ENCODE data around the gene GNB3. TPM values are rescaled to one million over a fixed set of nuclear protein-coding genes. Genes with fewer than 3 reads are reported as not detected.
"Not testable (repeated sequence)": the region's sequence is repeated elsewhere in the genome, so short reads cannot be mapped to it uniquely, and the experiment has no call there.

GNB3 gene
- polyA plus RNA-seq, 2 of the 4 experiments (the other 2 are of a cell fraction): 0.94 to 2.7 TPM

GRCh38 chr12:6863586-6864321 is 23.0 kb downstream of the GNB3 start:
- DNase-seq (ENCODE audit: low read depth in 1 of 2, low spot score in 1 of 2) (no peak), FAIRE-seq (no peak), ATAC-seq (no peak)
- 97% methylated on average over 9 of the region's 16 CpGs for WGBS (ENCODE audit: missing lambda C conversion rate)
- Histone ChIP-seq H3K4me3 (no peak overlapping the region), H3K4me2 (no peak overlapping the region), H3K27ac (no peak overlapping the region), H3K4me1 (peaks cover 11% of the 10 kb centered on the region), H3K9me3 (no peaks in the 10 kb centered on the region)
- ChIA-PET POLR2A (no interaction called here), CTCF (interaction anchor here (0.6 to 7.0 kb wide), 11 partner anchors 9 to 111 kb away, joined by 3 to 64 read pairs (median 4); partner anchors contain the start of genes CDCA3, MLF2, SPSB2 and USP5)
- TF ChIP-seq CBX2 (IDR thresholded peaks at IDR 0.05; ENCODE audit: borderline replicate concordance, low read depth) (no peak), ZNF302 (CRISPR knock-in tag; IDR thresholded peaks at IDR 0.05) (no peak), MAFK (IDR thresholded peaks at IDR 0.05; ENCODE audit: partially characterized antibody) (no peak), CHD4 (IDR thresholded peaks at IDR 0.05; ENCODE audit: borderline replicate concordance) (no peak), HOXB13 (CRISPR knock-in tag; IDR thresholded peaks at IDR 0.05; ENCODE audit: low read depth) (no peak), CEBPB (IDR thresholded peaks at IDR 0.05) (no peak), ELK1 (IDR thresholded peaks at IDR 0.05; ENCODE audit: low read depth, low read length) (no peak)

- not testable (repeated sequence) for DNase-seq (ENCODE audit: low read depth in 1 of 2, low spot score in 1 of 2); H3K4me2 ChIP-seq; FAIRE-seq; H3K4me3 ChIP-seq; ATAC-seq; H3K9me3 ChIP-seq; H3K27ac ChIP-seq
- CTCF ChIA-PET: interaction anchor here (1.1 to 9.6 kb wide), 9 partner anchors 12 to 112 kb away, joined by 3 to 183 read pairs (median 6); partner anchors contain the start of genes ATN1, CDCA3, MLF2 and USP5
- POLR2A ChIA-PET: interaction anchor here (1.2 kb wide), 1 partner anchor 14 kb away, joined by 8 read pairs; the partner anchor contains the start of genes CDCA3 and USP5
- WGBS (ENCODE audit: missing lambda C conversion rate): 90% methylated on average over 5 of the region's 5 CpGs
- H3K4me1 ChIP-seq: peaks cover 25% of the 10 kb centered on the region
These were observed 24.6 kb downstream of the GNB3 start for GRCh38 chr12:6865307-6865706.

- peak overlapping the region; percentile 97 to 99 for H3K27ac ChIP-seq
- no peak for FAIRE-seq
These were observed 25.6 kb downstream of the GNB3 start for GRCh38 chr12:6866163-6866919.

More at GRCh38 chr12:6866163-6866919, 25.6 kb downstream of the GNB3 start:
- 85% methylated on average over 19 of the region's 19 CpGs for WGBS (ENCODE audit: missing lambda C conversion rate)
- Histone ChIP-seq H3K4me1 (peaks cover 35% of the 10 kb centered on the region), H3K4me2 (peak overlapping the region; percentile 100), H3K4me3 (peak overlapping the region; percentile 100), H3K9me3 (no peaks in the 10 kb centered on the region)
- CTCF ChIA-PET: interaction anchor here (1.1 to 17.9 kb wide), 13 partner anchors 9 to 113 kb away, joined by 3 to 399 read pairs (median 6); partner anchors contain the start of genes ATN1, C12orf57, CDCA3 and MLF2
- DNase-seq (ENCODE audit: low read depth in 1 of 2, low spot score in 1 of 2): no peak
- ATAC-seq: no peak
- no peak for TF ChIP-seq NPAS2 (CRISPR knock-in tag; IDR thresholded peaks at IDR 0.05; ENCODE audit: borderline replicate concordance)
- TF ChIP-seq PHF8 (IDR thresholded peaks at IDR 0.05; ENCODE audit: borderline replicate concordance, low read depth): no peak
- no peak for TF ChIP-seq E2F6 (IDR thresholded peaks at IDR 0.05; ENCODE audit: borderline replicate concordance, low read depth)
- TF ChIP-seq JUNB (IDR thresholded peaks at IDR 0.05): no peak
- no peak for TF ChIP-seq EHF (CRISPR knock-in tag; IDR thresholded peaks at IDR 0.05)
- no peak for TF ChIP-seq HEYL (CRISPR knock-in tag; IDR thresholded peaks at IDR 0.05)
- no peak for TF ChIP-seq EP300 (IDR thresholded peaks at IDR 0.05)
- no peak for TF ChIP-seq TP53 (CRISPR knock-in tag; IDR thresholded peaks at IDR 0.05)
- no peak for TF ChIP-seq TFCP2L1 (CRISPR knock-in tag; IDR thresholded peaks at IDR 0.05)
- no peak for TF ChIP-seq HOXA7 (CRISPR knock-in tag; IDR thresholded peaks at IDR 0.05)
- TF ChIP-seq HDAC2 (IDR thresholded peaks at IDR 0.05): no peak
- TF ChIP-seq RNF2 (IDR thresholded peaks at IDR 0.05; ENCODE audit: borderline replicate concordance, low read depth): no peak
- no peak for TF ChIP-seq HOXB5 (CRISPR knock-in tag; IDR thresholded peaks at IDR 0.05)
- no peak for TF ChIP-seq NFE2L2 (conservative IDR thresholded peaks at IDR 0.05; ENCODE audit: low read length)
- TF ChIP-seq MAZ (IDR thresholded peaks at IDR 0.05; ENCODE audit: borderline replicate concordance, low read depth, low read length): no peak
- TF ChIP-seq RCOR1 (IDR thresholded peaks at IDR 0.05; ENCODE audit: low read depth, low read length): no peak
- TF ChIP-seq SREBF2 (IDR thresholded peaks at IDR 0.05): no peak
- TF ChIP-seq FOXS1 (CRISPR knock-in tag; IDR thresholded peaks at IDR 0.05): no peak
- POLR2A ChIA-PET: interaction anchor here (0.6 to 4.8 kb wide), 11 partner anchors 12 to 113 kb away, joined by 4 to 74 read pairs (median 9); partner anchors contain the start of genes C12orf57, CDCA3, MLF2 and PTMS
